ENCODE data around the gene MACROD2.

DNA sequence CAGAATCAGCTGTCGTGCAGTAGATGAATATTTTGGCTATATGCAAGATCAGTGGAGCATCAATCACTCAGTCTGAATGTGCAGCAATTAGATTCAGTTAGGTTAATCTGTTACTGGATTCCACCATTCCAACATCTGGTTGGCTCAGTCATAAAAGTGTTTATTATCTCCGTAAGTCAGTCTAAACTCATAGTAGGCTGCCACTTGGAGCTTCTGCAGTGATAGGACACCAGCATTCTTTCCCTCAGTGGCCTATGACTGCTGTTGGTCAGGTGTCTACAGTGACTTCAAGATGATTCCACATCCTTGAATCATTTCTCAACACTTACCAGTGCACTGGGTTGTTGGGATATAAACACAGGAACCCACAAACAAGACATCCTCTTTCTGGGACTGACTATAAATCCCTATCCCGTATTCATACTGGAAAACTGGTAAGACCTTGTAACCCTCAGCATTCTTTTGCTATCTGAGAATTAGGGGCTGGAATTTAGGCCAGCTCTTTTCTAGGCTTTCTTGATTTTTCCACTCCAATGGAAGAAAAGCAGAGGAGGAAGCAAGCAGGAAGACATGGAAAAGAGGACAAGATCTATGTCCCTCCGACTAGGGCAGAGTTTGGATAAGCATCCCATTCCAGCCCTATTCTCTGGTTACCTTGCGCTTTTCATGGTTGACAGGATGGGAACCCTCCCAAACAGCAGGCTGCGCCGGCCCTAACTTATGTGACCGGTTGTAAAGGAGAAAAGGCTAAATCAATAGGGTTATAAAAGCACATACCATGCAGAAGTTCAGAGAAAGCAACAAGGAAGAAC is 1658.3 kb downstream of the MACROD2 start:
- TF ChIP-seq, protein P1, sequence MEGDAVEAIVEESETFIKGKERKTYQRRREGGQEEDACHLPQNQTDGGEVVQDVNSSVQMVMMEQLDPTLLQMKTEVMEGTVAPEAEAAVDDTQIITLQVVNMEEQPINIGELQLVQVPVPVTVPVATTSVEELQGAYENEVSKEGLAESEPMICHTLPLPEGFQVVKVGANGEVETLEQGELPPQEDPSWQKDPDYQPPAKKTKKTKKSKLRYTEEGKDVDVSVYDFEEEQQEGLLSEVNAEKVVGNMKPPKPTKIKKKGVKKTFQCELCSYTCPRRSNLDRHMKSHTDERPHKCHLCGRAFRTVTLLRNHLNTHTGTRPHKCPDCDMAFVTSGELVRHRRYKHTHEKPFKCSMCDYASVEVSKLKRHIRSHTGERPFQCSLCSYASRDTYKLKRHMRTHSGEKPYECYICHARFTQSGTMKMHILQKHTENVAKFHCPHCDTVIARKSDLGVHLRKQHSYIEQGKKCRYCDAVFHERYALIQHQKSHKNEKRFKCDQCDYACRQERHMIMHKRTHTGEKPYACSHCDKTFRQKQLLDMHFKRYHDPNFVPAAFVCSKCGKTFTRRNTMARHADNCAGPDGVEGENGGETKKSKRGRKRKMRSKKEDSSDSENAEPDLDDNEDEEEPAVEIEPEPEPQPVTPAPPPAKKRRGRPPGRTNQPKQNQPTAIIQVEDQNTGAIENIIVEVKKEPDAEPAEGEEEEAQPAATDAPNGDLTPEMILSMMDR (optimal IDR thresholded peaks at IDR 0.05 in 1 of 3, IDR thresholded peaks at IDR 0.05 in 1 of 3, conservative IDR thresholded peaks at IDR 0.05 in 1 of 3; ENCODE audit: extremely low read depth in 1 of 3, insufficient read depth in 2 of 3, low read length in 3 of 3), result no peak
- TF ChIP-seq EZH2 (IDR thresholded peaks at IDR 0.05; ENCODE audit: low read length), result no peak
